Uterus (tissue), 2 donors: ENCODE data around the gene RIPOR2.

Source experiments
- POLR2A ChIP-seq, 2 donors: fragments of 450-650 bp; IDR thresholded peaks; one replicate each; pipeline ENCODE4 v1.6.1; 2016; ENCODE audit warnings: antibody characterized with exemption in 2 of 2, mild to moderate bottlenecking in 1 of 2, moderate library complexity in 1 of 2
- TF ChIP-seq, protein P1 (sequence below), 4 experiments: fragments of 200-600 bp in 2 of 4; fragments of 450-650 bp in 2 of 4; sonication (generic) in 2 of 4; IDR thresholded peaks; one replicate each; pipeline ENCODE4 v1.5.1; 2016 to 2019; ENCODE audit warnings: antibody characterized with exemption in 4 of 4, mild to moderate bottlenecking in 2 of 4, moderate library complexity in 1 of 4

DNA sequence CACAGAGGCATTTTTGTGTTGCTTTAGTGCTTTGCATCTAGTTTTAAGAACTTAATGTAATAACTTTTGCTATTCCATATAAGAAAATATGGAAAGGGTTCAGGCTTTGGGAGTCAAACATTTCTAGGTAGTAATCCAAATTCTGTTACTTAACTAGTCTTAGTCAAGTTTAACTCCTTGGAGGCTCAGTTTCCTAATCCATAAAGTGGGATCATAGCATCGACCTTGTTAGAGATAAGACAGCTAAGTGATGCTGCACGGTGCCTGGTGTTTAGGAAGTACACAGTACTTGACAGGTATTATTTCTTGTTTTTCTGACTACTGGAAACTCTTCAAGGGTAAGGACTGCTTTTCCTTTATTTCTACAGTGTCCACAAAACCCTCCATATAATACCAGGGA lies 112.6 kb downstream of the RIPOR2 start:
- TF ChIP-seq, protein P1, sequence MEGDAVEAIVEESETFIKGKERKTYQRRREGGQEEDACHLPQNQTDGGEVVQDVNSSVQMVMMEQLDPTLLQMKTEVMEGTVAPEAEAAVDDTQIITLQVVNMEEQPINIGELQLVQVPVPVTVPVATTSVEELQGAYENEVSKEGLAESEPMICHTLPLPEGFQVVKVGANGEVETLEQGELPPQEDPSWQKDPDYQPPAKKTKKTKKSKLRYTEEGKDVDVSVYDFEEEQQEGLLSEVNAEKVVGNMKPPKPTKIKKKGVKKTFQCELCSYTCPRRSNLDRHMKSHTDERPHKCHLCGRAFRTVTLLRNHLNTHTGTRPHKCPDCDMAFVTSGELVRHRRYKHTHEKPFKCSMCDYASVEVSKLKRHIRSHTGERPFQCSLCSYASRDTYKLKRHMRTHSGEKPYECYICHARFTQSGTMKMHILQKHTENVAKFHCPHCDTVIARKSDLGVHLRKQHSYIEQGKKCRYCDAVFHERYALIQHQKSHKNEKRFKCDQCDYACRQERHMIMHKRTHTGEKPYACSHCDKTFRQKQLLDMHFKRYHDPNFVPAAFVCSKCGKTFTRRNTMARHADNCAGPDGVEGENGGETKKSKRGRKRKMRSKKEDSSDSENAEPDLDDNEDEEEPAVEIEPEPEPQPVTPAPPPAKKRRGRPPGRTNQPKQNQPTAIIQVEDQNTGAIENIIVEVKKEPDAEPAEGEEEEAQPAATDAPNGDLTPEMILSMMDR (IDR thresholded peaks at IDR 0.05) = no peak
- TF ChIP-seq POLR2A (IDR thresholded peaks at IDR 0.05) = no peak
